Measurements from ENCODE around the gene MTX3. TPM values are rescaled to one million over a fixed set of nuclear protein-coding genes. Genes with fewer than 3 reads are reported as not detected.

The MTX3 gene
- total RNA-seq, 1 experiment from 2014 or later = 34.9 TPM

DNA sequence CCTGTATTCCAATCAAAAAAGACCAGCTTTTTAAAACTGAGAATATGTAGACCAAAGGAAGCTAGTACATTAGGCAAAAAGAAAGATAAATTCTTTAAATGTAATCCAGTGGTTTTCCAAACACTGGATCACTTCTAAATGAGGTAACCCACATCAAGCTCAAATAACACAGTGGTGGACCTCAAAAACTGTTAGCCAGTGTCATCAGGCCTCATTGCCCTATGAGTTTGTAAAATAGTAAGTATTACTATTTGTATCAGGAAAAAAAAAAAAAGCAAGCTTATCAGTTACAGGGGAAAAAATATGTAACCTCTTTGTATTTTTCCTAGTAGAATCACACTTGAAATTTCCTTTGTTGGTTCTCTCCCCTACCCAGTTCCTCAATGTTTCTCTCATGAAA is 6.7 kb downstream of the MTX3 start:
- ChIA-PET CTCF (no interaction called here), POLR2A (interaction anchor here (1.3 kb wide), 1 partner anchor 8 kb away, joined by 4 read pairs; no protein-coding TSS in a partner anchor), RAD21 (ENCODE audit: low non-redundant PET in 1 of 2, low total read pairs in 2 of 2, uncharacterized antibody in 2 of 2, unreplicated experiment in 2 of 2) (no interaction called here)
- Histone ChIP-seq H3K4me2 (ENCODE audit: low read length) (no peak overlapping the region), H3K79me2 (ENCODE audit: insufficient read depth, low read length) (peaks cover 1% of the 10 kb centered on the region; the same call in 1 of the 2 replicates), H3K9ac (ENCODE audit: low read length) (no peak overlapping the region), H2AFZ (ENCODE audit: low read depth, low read length, poor library complexity, severe bottlenecking) (no peak overlapping the region), H3K9me2 (ENCODE audit: insufficient read depth) (no peaks in the 10 kb centered on the region), H3K9me3 (ENCODE audit: control insufficient read depth in 1 of 2, insufficient read depth in 1 of 2, low read depth in 1 of 2, low read length in 2 of 2) (no peaks in the 10 kb centered on the region), H3K27ac (ENCODE audit: low read depth, low read length) (no peak overlapping the region), H3K4me1 (ENCODE audit: control insufficient read depth in 1 of 2, insufficient read depth in 2 of 2, low read length in 2 of 2) (no peaks in the 10 kb centered on the region; a peak in 1 of 4 replicates), H3K27me3 (ENCODE audit: insufficient read depth, low read length) (no peaks in the 10 kb centered on the region), H3K36me3 (ENCODE audit: control insufficient read depth in 1 of 2, insufficient read depth in 2 of 2, low read length in 2 of 2) (peaks cover 18 to 40% of the 10 kb centered on the region in 2 experiments), H4K20me1 (ENCODE audit: insufficient read depth) (no peaks in the 10 kb centered on the region), H3K4me3 (replicated peaks in 1 of 2; ENCODE audit: low read depth in 1 of 2, low read length in 2 of 2) (no peak overlapping the region)
- ATAC-seq (no peak), DNase-seq (ENCODE audit: low read depth, low spot score) (no peak)
- TF ChIP-seq TCF7L2 (IDR thresholded peaks at IDR 0.05; ENCODE audit: borderline replicate concordance, extremely low read depth, insufficient read depth, insufficient read length) (no peak), EZH2phosphoT487 (IDR thresholded peaks at IDR 0.05; ENCODE audit: borderline replicate concordance) (no peak), JUND (IDR thresholded peaks at IDR 0.05) (no peak), POLR2A (IDR thresholded peaks at IDR 0.05; ENCODE audit: borderline replicate concordance, extremely low read depth, insufficient read depth, insufficient read length) (no peak), ZNF274 (IDR thresholded peaks at IDR 0.05; ENCODE audit: low read depth, low read length) (no peak), EGR1 (IDR thresholded peaks at IDR 0.05; ENCODE audit: low read depth) (no peak), EZH2 (IDR thresholded peaks at IDR 0.05) (no peak), CEBPB (IDR thresholded peaks at IDR 0.05; ENCODE audit: low read depth) (no peak), ATF3 (IDR thresholded peaks at IDR 0.05) (no peak), MAX (IDR thresholded peaks at IDR 0.05) (no peak), SRF (IDR thresholded peaks at IDR 0.05; ENCODE audit: low read depth) (no peak), REST (IDR thresholded peaks at IDR 0.05; ENCODE audit: low read depth) (no peak)
- intact Hi-C loops (cut with micrococcal nuclease) = no loop called here
- no TSS peak for BruUV-seq (replicated peaks)

Measured in HCT116 (cell line).